ENCODE measurements around the gene POP4.

POP4 gene

GRCh38 chr19:29577649-29577963 lies 28.5 kb upstream of the POP4 start:
- DNase-seq, result no peak

DNA sequence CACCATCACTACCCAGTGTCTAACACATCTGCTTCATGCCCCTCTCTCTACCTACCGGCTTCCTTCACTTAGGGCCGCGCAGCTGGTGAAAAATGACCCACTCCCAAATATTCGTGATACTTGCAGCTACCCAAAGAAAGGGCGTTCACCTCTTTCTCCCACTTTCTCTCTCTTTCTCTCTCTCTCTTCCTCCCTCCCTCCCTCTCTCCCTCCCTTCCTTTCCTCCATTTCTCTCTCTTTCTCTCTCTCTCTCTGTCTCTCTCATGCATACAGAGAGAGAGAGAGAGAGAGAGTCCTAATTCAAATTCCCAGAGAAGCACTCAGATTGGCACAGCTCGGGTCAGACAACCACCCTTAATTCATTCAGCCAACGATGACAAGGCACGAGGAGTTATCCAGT lies 27.7 kb upstream of the POP4 start:
- DNase-seq, result no peak

GRCh38 chr19:29579308-29579910 lies 26.7 kb upstream of the POP4 start:
- DNase-seq, result no peak

GRCh38 chr19:29581398-29581797 lies 24.7 kb upstream of the POP4 start:
- DNase-seq, result no peak

GRCh38 chr19:29583196-29583999 lies 22.7 kb upstream of the POP4 start:
- DNase-seq, result no peak

DNA sequence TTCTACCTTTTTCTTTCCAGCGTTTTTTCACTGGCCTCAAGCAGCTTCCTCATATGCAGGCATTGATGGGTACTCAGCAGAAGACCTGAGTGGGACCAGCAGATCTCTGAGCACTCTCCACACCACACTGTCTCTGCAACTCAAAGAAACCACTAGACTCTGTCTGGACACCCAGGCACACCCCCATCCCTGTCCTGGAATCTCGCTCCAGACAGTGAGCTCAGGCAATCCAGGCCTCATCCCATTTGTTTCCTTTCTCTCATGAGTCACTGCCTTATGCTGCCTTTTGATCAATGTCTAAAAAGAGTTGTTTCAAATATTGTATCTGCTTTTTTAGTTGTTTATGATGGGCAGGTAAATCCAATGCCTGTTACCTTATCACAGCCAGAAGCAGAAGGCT lies 19.7 kb upstream of the POP4 start:
- DNase-seq, result no peak

DNA sequence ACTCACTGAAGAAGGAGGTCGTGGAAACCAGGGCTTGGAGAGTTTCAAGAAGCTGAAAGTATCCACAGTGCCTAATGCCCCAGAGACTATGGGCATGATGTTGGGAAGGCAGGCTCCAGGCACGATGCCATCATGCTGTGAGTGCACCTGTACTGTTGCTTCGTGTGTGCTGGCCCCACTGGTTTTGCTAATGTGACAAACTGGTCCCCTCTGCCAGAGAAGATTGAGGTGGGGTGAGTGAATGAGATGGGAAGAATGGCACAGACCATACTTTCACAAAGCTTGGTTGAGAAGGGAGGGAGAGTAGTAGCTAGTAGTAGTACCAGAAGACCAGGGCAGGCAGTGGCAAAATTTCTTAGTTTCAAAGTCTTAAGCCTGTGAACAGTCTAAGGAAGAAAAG lies 19.0 kb upstream of the POP4 start:
- no peak for DNase-seq

DNA sequence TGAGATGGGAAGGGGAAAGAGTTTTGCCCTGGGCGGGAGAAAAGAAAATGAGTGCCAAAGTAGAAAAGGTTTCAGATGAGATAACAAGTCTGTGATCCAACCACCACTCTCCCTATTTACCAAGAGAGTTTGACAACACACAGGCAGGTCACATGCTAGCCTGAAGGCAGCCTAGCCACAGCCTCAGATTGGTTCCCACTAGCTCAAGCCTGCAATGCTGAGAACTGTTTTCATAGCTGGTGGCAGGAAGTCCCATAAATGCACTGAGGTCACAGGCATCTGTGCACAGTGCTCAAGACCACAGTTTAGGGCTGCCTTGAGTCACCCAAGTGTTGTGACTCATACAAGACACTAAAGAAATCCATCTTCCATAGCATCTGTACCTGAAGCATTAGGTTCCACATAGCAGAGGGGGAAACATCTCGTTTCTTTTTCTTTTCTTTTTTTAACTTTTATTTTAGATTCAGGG lies 18.5 kb upstream of the POP4 start:
- no peak for DNase-seq

DNA sequence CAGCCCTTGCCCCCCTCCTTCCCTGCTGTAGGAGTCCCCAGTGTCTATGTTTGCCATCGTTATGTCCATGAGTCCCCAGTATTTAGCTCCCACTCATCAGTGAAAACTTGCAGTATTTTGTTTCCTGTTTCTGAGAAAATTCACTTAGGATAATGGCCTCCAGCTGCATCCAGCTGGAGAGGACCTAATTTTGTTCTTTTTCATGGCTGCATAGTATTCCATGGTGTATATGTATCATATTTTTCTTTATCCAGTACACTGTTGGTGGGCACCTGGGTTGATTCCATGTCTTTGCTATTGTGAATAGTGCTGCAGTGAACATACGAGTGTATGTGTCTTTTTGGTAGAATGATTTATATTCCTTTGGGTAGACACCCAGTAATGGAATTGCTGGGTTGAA lies 18.0 kb upstream of the POP4 start:
- DNase-seq, result no peak

- DNase-seq, result no peak
Observed at GRCh38 chr19:29590278-29590677, 15.8 kb upstream of the POP4 start.

GRCh38 chr19:29591670-29592069 lies 14.4 kb upstream of the POP4 start:
- no peak for DNase-seq

DNA sequence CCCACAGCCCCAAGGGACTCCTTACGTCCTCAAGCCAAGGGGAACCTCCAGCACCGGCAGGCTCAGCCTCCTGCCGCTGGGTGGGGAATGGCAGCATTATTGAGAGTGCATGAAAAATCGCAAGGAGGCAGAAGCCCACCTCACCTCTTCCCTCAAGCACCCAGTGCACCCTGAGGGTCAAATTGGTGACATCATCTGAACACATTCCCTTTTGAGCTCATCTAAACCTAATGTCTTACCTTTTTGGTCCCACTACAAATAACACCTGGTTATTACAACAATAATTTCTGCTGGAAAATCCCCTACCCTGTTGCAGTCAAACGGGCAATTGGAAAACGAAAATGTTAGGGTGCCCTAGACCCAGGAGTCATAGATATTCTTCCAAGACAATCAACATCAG lies 12.2 kb upstream of the POP4 start:
- DNase-seq, result no peak

DNA sequence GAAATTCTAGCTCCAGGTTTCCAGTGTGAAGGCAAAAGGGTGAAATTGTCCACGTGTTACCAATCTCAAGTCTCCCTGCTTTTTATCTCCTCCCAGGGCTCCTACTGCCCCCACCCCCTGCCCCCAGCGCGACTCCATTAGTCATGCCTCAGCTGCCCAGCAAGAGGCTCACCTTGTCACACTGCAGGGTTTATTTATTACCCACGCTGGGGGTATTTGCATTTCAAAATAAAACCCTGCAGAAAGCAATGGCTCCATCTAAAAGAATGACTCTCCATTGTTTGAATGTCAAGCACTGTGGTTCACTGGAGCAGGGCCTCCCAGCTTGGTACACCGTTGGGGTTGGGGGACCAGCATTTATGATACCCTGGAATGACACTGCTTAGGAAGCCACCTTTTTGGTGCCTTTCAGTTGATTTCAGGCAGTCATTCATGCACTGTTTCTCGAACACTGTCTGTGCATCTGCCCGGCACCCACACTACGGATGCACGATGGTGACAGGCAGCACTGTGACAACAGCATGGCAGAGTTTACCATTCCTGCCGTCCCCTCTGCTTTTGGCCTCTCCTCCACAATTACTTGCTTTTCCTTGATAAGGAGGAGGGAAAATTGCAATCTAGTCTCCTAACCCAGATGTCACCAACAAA lies 9.9 kb upstream of the POP4 start:
- no peak for DNase-seq

- DNase-seq, result no peak
Observed at GRCh38 chr19:29596885-29597525, 9.1 kb upstream of the POP4 start.

DNA sequence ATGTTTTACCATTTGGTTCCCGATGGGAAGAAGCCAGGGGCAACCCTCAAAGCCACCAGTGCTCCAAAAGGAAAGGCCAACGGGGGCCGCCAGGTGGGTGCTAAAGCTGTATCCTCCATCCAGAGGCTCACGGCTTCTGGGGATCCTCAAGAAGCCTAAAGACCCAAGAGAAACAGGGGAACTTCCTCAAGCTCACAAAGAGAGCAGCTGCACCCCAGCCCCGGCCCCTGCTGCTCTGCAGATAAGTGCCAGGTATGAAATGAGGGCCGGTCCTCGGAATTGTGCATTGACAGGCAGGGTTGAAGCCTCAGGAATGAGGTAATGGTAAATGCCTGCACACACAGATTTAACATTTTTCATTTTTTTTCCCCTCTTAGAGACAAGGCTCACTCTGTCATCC lies 8.0 kb upstream of the POP4 start:
- no peak for DNase-seq

GRCh38 chr19:29598496-29598895 lies 7.6 kb upstream of the POP4 start:
- no peak for DNase-seq

DNA sequence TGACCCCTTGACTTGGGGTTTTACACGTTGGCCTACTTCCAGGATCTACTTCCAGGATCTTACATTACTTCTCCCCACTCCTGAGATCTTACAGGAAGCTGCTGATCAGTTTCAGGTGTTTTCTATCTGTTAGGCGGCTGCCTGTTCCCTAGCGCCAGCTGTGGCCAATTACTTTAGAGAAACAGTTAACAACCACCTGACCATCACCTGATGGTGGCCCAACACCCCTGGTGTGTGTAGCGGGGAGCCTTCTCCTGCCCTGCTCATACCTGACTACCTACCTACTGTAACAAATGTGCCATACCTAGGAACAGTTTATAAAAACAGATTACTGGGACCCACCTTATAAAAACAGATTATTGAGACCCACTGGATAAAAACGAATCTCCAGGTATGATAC lies 2.8 kb upstream of the POP4 start:
- no peak for DNase-seq

GRCh38 chr19:29606420-29606747 lies 301 bp downstream of the POP4 start:
- no peak for DNase-seq

GRCh38 chr19:29609636-29610035 lies 3.6 kb downstream of the POP4 start:
- DNase-seq, result no peak

- no peak for DNase-seq
Observed at GRCh38 chr19:29610213-29610573, 4.1 kb downstream of the POP4 start.

GRCh38 chr19:29610574-29611271 lies 4.6 kb downstream of the POP4 start:
- peak; percentile 71 for DNase-seq

DNA sequence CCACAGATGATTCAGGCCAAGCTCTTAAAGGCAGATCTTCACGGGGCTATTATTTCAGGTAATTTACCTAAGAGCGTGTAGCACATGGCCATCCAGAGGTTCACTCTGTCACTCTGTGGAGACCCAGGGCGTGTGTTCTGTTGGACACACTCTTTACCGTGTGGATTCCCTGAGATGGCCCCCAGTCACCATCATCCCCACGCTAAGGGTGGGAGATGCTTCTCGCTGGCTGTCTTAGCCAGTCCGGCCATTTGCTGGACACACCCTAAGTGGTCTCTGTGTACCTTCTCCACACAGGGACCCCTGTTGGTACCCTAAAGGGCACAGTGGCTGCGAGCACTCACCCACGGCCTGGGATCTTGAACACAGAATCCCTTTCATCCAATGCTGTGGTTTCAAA lies 6.0 kb downstream of the POP4 start:
- DNase-seq, result no peak

DNA sequence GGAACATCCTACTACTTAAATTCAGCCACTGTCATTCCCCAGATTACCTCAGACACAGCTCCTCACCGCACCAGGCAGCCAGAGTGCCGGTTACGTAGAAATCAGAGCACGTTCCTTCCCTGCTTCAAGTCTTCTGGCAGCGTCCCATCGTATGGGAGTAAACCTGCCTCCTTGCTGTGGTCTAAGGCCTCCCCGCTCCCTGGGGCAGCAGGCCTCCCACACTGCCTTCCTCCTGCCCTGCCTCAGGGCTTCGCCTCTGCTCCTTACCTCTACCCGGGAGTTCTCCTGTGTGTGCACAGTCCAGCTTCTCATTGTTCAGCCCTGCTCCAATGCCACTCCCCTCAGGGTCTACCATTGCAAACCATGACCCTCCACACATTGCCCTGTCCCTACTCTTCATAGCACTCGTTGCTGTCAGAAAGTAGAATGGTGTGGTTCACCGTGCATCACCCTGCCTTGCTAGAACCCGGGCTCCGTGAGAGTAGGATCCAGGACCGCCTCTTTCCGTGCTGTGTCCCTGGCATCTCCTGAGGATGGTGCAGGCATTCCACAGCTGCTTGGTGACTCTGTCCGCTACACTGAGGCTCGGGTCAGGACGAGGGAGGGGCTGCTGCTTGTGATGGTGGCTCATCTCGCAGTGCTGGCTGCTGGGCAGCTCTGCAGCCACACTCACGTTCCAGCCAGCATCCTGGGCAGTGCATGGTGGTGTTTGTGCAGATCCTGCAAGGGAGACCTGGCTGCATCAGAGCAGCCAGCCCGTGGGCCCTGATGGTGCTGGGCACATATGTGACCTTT lies 6.9 kb downstream of the POP4 start:
- no peak for DNase-seq
